Activated CD8-positive, alpha-beta memory T cell treated with anti-CD3 and anti-CD28 coated beads, Interleukin-2, amount 10 ng/mL, durations not matched to agents 7 days and 5 days (primary cell): ENCODE data around the gene MFSD6. TPM values are rescaled to one million over a fixed set of nuclear protein-coding genes. Genes with fewer than 3 reads are reported as not detected.
"Not testable (repeated sequence)": the region's sequence is repeated elsewhere in the genome, so short reads cannot be mapped to it uniquely, and the experiment has no call there.

ENCODE experiments used
- ATAC-seq: fragments of 150-1000 bp; cut with Tn5 transposase; one replicate; pipeline ENCODE4 v1.10.0; 2021; ENCODE audit warnings: moderate library complexity
- CTCF ChIA-PET: fragments of 350-600 bp; sonication (Branson Sonifier 250); formaldehyde crosslinking; loops from one replicate; lab custom pipeline; 2021; ENCODE audit warnings: antibody characterized with exemption; lab: Charles Lee
- DNase-seq: peaks from one replicate; pipeline ENCODE4 v3.0.0-alpha.2; 2020
- H3K27ac Mint-ChIP-seq: one replicate; pipeline ENCODE4 v1.8.0; 2021; ENCODE audit warnings: mild to moderate bottlenecking, mixed read lengths
- H3K27me3 Mint-ChIP-seq: one replicate; pipeline ENCODE4 v1.8.0; 2021; ENCODE audit warnings: mixed read lengths
- H3K36me3 Mint-ChIP-seq: one replicate; pipeline ENCODE4 v1.8.0; 2021; ENCODE audit warnings: mild to moderate bottlenecking, mixed read lengths
- H3K4me1 Mint-ChIP-seq: one replicate; pipeline ENCODE4 v1.8.0; 2021; ENCODE audit warnings: mixed read lengths
- H3K4me3 Mint-ChIP-seq: one replicate; pipeline ENCODE4 v1.8.0; 2021; ENCODE audit warnings: mild to moderate bottlenecking, moderate library complexity, mixed read lengths
- H3K9me3 Mint-ChIP-seq: one replicate; pipeline ENCODE4 v1.8.0; 2022; ENCODE audit warnings: low read depth, mixed read lengths
- total RNA-seq, 2 experiments: library from RNA; stranded (reverse); gene quantifications; one replicate each; pipeline ENCODE4 v1.2.3, GENCODE V29; 2021

The MFSD6 gene
- total RNA-seq, 2 experiments from 2014 or later, result 53.1 to 56.4 TPM

GRCh38 chr2:190466819-190467446 is 58.8 kb downstream of the MFSD6 start:
- peaks cover 2% of the 10 kb centered on the region for H3K9me3 Mint-ChIP-seq
- DNase-seq (no peak), ATAC-seq (no peak)
- no peak overlapping the region for H3K27ac Mint-ChIP-seq
- peaks cover 54% of the 10 kb centered on the region for H3K36me3 Mint-ChIP-seq
- CTCF ChIA-PET, result interaction anchor here (1.2 kb wide), 1 partner anchor 16 kb away, joined by 3 read pairs; no protein-coding TSS in a partner anchor
- no peak overlapping the region for H3K4me3 Mint-ChIP-seq
- H3K4me1 Mint-ChIP-seq, result peaks cover 19% of the 10 kb centered on the region
- no peaks in the 10 kb centered on the region for H3K27me3 Mint-ChIP-seq

- CTCF ChIA-PET, result interaction anchor here (1.2 kb wide), 1 partner anchor 16 kb away, joined by 3 read pairs; no protein-coding TSS in a partner anchor
- H3K36me3 Mint-ChIP-seq, result peaks cover 58% of the 10 kb centered on the region
- peaks cover 5% of the 10 kb centered on the region for H3K9me3 Mint-ChIP-seq
- peaks cover 19% of the 10 kb centered on the region for H3K4me1 Mint-ChIP-seq
- DNase-seq (no peak), ATAC-seq (no peak)
- H3K4me3 Mint-ChIP-seq, result no peak overlapping the region
- H3K27me3 Mint-ChIP-seq, result no peaks in the 10 kb centered on the region
- no peak overlapping the region for H3K27ac Mint-ChIP-seq
Measured at GRCh38 chr2:190467575-190468083, 59.5 kb downstream of the MFSD6 start.

- DNase-seq, H3K27ac Mint-ChIP-seq, H3K4me3 Mint-ChIP-seq, CTCF ChIA-PET, ATAC-seq, H3K9me3 Mint-ChIP-seq, H3K27me3 Mint-ChIP-seq: not testable (repeated sequence)
- H3K4me1 Mint-ChIP-seq, result peaks cover 19% of the 10 kb centered on the region
- peaks cover 60% of the 10 kb centered on the region for H3K36me3 Mint-ChIP-seq
Measured at GRCh38 chr2:190468354-190468753, 60.2 kb downstream of the MFSD6 start.

- Mint-ChIP-seq H3K4me1 (peaks cover 19% of the 10 kb centered on the region), H3K27ac (no peak overlapping the region), H3K4me3 (no peak overlapping the region), H3K9me3 (peaks cover 8% of the 10 kb centered on the region), H3K36me3 (peaks cover 64% of the 10 kb centered on the region), H3K27me3 (no peaks in the 10 kb centered on the region)
- CTCF ChIA-PET, result no interaction called here
- ATAC-seq (no peak), DNase-seq (no peak)
Measured at GRCh38 chr2:190468814-190469569, 60.8 kb downstream of the MFSD6 start.

GRCh38 chr2:190469771-190470170 is 61.6 kb downstream of the MFSD6 start:
- no peak overlapping the region for H3K4me3 Mint-ChIP-seq
- H3K4me1 Mint-ChIP-seq, result peaks cover 19% of the 10 kb centered on the region
- H3K9me3 Mint-ChIP-seq, result peaks cover 8% of the 10 kb centered on the region
- ATAC-seq (no peak), DNase-seq (no peak)
- H3K27ac Mint-ChIP-seq, result no peak overlapping the region
- CTCF ChIA-PET, result no interaction called here
- H3K36me3 Mint-ChIP-seq, result peaks cover 60% of the 10 kb centered on the region
- H3K27me3 Mint-ChIP-seq, result no peaks in the 10 kb centered on the region

- DNase-seq, result no peak
- no peak overlapping the region for H3K27ac Mint-ChIP-seq
- peaks cover 57% of the 10 kb centered on the region for H3K36me3 Mint-ChIP-seq
- no peak overlapping the region for H3K4me3 Mint-ChIP-seq
- peaks cover 8% of the 10 kb centered on the region for H3K9me3 Mint-ChIP-seq
- H3K27me3 Mint-ChIP-seq, result no peaks in the 10 kb centered on the region
- ATAC-seq, result no peak
- peaks cover 16% of the 10 kb centered on the region for H3K4me1 Mint-ChIP-seq
- CTCF ChIA-PET, result interaction anchor here (0.8 kb wide), 1 partner anchor 10 kb away, joined by 3 read pairs; no protein-coding TSS in a partner anchor
Measured at GRCh38 chr2:190470256-190470826, 62.2 kb downstream of the MFSD6 start.

- CTCF ChIA-PET, result no interaction called here
- H3K36me3 Mint-ChIP-seq, result peaks cover 19% of the 10 kb centered on the region
Measured at GRCh38 chr2:190477661-190478454, 69.7 kb downstream of the MFSD6 start.

GRCh38 chr2:190478572-190479195 is 70.5 kb downstream of the MFSD6 start:
- Mint-ChIP-seq H3K4me3 (no peak overlapping the region), H3K27me3 (no peaks in the 10 kb centered on the region), H3K9me3 (peaks cover 2% of the 10 kb centered on the region), H3K4me1 (no peaks in the 10 kb centered on the region), H3K36me3 (peaks cover 13% of the 10 kb centered on the region), H3K27ac (no peak overlapping the region)
- DNase-seq, result no peak
- ATAC-seq, result no peak
- CTCF ChIA-PET, result no interaction called here

More at GRCh38 chr2:190477661-190478454, 69.7 kb downstream of the MFSD6 start:
- Mint-ChIP-seq H3K27ac (no peak overlapping the region), H3K9me3 (peaks cover 2% of the 10 kb centered on the region), H3K27me3 (no peaks in the 10 kb centered on the region), H3K4me1 (no peaks in the 10 kb centered on the region), H3K4me3 (no peak overlapping the region)
- no peak for DNase-seq
- no peak for ATAC-seq

- no peak overlapping the region for H3K27ac Mint-ChIP-seq
- no peaks in the 10 kb centered on the region for H3K9me3 Mint-ChIP-seq
Measured at GRCh38 chr2:190481339-190481738, 73.2 kb downstream of the MFSD6 start.

GRCh38 chr2:190482451-190482850 is 74.3 kb downstream of the MFSD6 start:
- H3K4me3 Mint-ChIP-seq, result no peak overlapping the region
- CTCF ChIA-PET, result interaction anchor here (1.3 to 1.4 kb wide), 2 partner anchors 10 to 16 kb away, joined by 3 read pairs; no protein-coding TSS in a partner anchor
- no peaks in the 10 kb centered on the region for H3K4me1 Mint-ChIP-seq
- peaks cover 20% of the 10 kb centered on the region for H3K36me3 Mint-ChIP-seq
- no peak for DNase-seq
- H3K27me3 Mint-ChIP-seq, result no peaks in the 10 kb centered on the region
- H3K9me3 Mint-ChIP-seq, result no peaks in the 10 kb centered on the region
- no peak overlapping the region for H3K27ac Mint-ChIP-seq
- no peak for ATAC-seq

More at GRCh38 chr2:190481339-190481738, 73.2 kb downstream of the MFSD6 start:
- H3K36me3 Mint-ChIP-seq, result peaks cover 15% of the 10 kb centered on the region
- H3K4me1 Mint-ChIP-seq, result no peaks in the 10 kb centered on the region
- DNase-seq (no peak), ATAC-seq (no peak)
- CTCF ChIA-PET, result interaction anchor here (1.3 kb wide), 1 partner anchor 11 kb away, joined by 3 read pairs; no protein-coding TSS in a partner anchor
- H3K27me3 Mint-ChIP-seq, result no peaks in the 10 kb centered on the region
- H3K4me3 Mint-ChIP-seq, result no peak overlapping the region

- DNase-seq, result no peak
- CTCF ChIA-PET, result no interaction called here
- Mint-ChIP-seq H3K36me3 (peaks cover 50% of the 10 kb centered on the region), H3K4me3 (no peak overlapping the region), H3K9me3 (no peaks in the 10 kb centered on the region), H3K27ac (no peak overlapping the region), H3K27me3 (no peaks in the 10 kb centered on the region), H3K4me1 (no peaks in the 10 kb centered on the region)
- ATAC-seq, result no peak
Measured at GRCh38 chr2:190486037-190486623, 78.0 kb downstream of the MFSD6 start.

GRCh38 chr2:190488516-190489233 is 80.5 kb downstream of the MFSD6 start:
- Mint-ChIP-seq H3K36me3 (peaks cover 70% of the 10 kb centered on the region), H3K4me1 (peaks cover under 1% of the 10 kb centered on the region), H3K27me3 (no peaks in the 10 kb centered on the region), H3K27ac (no peak overlapping the region), H3K4me3 (no peak overlapping the region), H3K9me3 (peaks cover 10% of the 10 kb centered on the region)
- DNase-seq, result no peak
- CTCF ChIA-PET, result no interaction called here
- no peak for ATAC-seq
